ENCODE measurements around the gene MAD1L1. TPM values are rescaled to one million over a fixed set of nuclear protein-coding genes. Genes with fewer than 3 reads are reported as not detected.
"Not testable (repeated sequence)": the region's sequence is repeated elsewhere in the genome, so short reads cannot be mapped to it uniquely, and the experiment has no call there.

MAD1L1 gene
- polyA plus RNA-seq, 2 donors: 18.0 to 24.9 TPM

GRCh38 chr7:1883834-1884582, 348.7 kb downstream of the MAD1L1 start:
- peaks cover 0 to 28% of the 10 kb centered on the region in 2 donors for H3K36me3 ChIP-seq (ENCODE audit: control insufficient read depth in 2 of 2, insufficient read depth in 2 of 2, low read length in 1 of 2)
- peaks cover 0 to 19% of the 10 kb centered on the region in 2 donors for H3K4me1 ChIP-seq (ENCODE audit: control insufficient read depth in 2 of 2, insufficient read depth in 2 of 2, low read length in 1 of 2)
- 89 to 92% methylated on average over 30 of the region's 30 CpGs for WGBS, 2 donors
- H3K9me3 ChIP-seq (ENCODE audit: control insufficient read depth in 2 of 2, insufficient read depth in 1 of 2, low read depth in 1 of 2, low read length in 1 of 2): peaks cover 0 to 12% of the 10 kb centered on the region in 2 donors
- H3K4me3 ChIP-seq (ENCODE audit: low read depth in 1 of 2, low read length in 2 of 2): no peak overlapping the region
- H3K27ac ChIP-seq (ENCODE audit: low read depth in 2 of 2, low read length in 1 of 2): no peak overlapping the region
- H3K27me3 ChIP-seq (ENCODE audit: control insufficient read depth in 1 of 2, insufficient read depth in 2 of 2, low read length in 2 of 2): no peaks in the 10 kb centered on the region

- no peak overlapping the region for H3K27ac ChIP-seq (ENCODE audit: low read depth in 2 of 2, low read length in 1 of 2)
- H3K36me3 ChIP-seq (ENCODE audit: control insufficient read depth in 2 of 2, insufficient read depth in 2 of 2, low read length in 1 of 2): peaks cover 0 to 20% of the 10 kb centered on the region in 2 donors
- peaks cover 0 to 19% of the 10 kb centered on the region in 2 donors for H3K4me1 ChIP-seq (ENCODE audit: control insufficient read depth in 2 of 2, insufficient read depth in 2 of 2, low read length in 1 of 2)
- no peaks in the 10 kb centered on the region for H3K27me3 ChIP-seq (ENCODE audit: control insufficient read depth in 1 of 2, insufficient read depth in 2 of 2, low read length in 2 of 2)
- WGBS, 2 donors: 67 to 68% methylated on average over 18 of the region's 18 CpGs
- no peak overlapping the region for H3K4me3 ChIP-seq (ENCODE audit: low read depth in 1 of 2, low read length in 2 of 2)
- H3K9me3 ChIP-seq (ENCODE audit: control insufficient read depth in 2 of 2, insufficient read depth in 1 of 2, low read depth in 1 of 2, low read length in 1 of 2): peaks cover 0 to 5% of the 10 kb centered on the region in 2 donors
Measured at GRCh38 chr7:1883031-1883761, 349.5 kb downstream of the MAD1L1 start.

GRCh38 chr7:1882451-1882850, 350.3 kb downstream of the MAD1L1 start:
- peaks cover 0 to 18% of the 10 kb centered on the region in 2 donors for H3K4me1 ChIP-seq (ENCODE audit: control insufficient read depth in 2 of 2, insufficient read depth in 2 of 2, low read length in 1 of 2)
- 81 to 84% methylated on average over 13 of the region's 13 CpGs for WGBS, 2 donors
- no peaks in the 10 kb centered on the region for H3K9me3 ChIP-seq (ENCODE audit: control insufficient read depth in 2 of 2, insufficient read depth in 1 of 2, low read depth in 1 of 2, low read length in 1 of 2)
- H3K27ac ChIP-seq (ENCODE audit: low read depth in 2 of 2, low read length in 1 of 2): no peak overlapping the region
- H3K27me3 ChIP-seq (ENCODE audit: control insufficient read depth in 1 of 2, insufficient read depth in 2 of 2, low read length in 2 of 2): no peaks in the 10 kb centered on the region
- H3K36me3 ChIP-seq (ENCODE audit: control insufficient read depth in 2 of 2, insufficient read depth in 2 of 2, low read length in 1 of 2): peaks cover 0 to 13% of the 10 kb centered on the region in 2 donors
- no peak overlapping the region for H3K4me3 ChIP-seq (ENCODE audit: low read depth in 1 of 2, low read length in 2 of 2)

- peaks cover 0 to 13% of the 10 kb centered on the region in 2 donors for H3K4me1 ChIP-seq (ENCODE audit: control insufficient read depth in 2 of 2, insufficient read depth in 2 of 2, low read length in 1 of 2)
- no peak overlapping the region for H3K27ac ChIP-seq (ENCODE audit: low read depth in 2 of 2, low read length in 1 of 2)
- H3K4me3 ChIP-seq (ENCODE audit: low read depth in 1 of 2, low read length in 2 of 2): no peak overlapping the region
- H3K27me3 ChIP-seq (ENCODE audit: control insufficient read depth in 1 of 2, insufficient read depth in 2 of 2, low read length in 2 of 2): no peaks in the 10 kb centered on the region
- peaks cover 0 to 8% of the 10 kb centered on the region in 2 donors for H3K36me3 ChIP-seq (ENCODE audit: control insufficient read depth in 2 of 2, insufficient read depth in 2 of 2, low read length in 1 of 2)
- H3K9me3 ChIP-seq (ENCODE audit: control insufficient read depth in 2 of 2, insufficient read depth in 1 of 2, low read depth in 1 of 2, low read length in 1 of 2): no peaks in the 10 kb centered on the region
- WGBS, 2 donors: 81 to 87% methylated on average over 15 of the region's 15 CpGs
Measured at GRCh38 chr7:1881946-1882345, 350.8 kb downstream of the MAD1L1 start.

GRCh38 chr7:1876641-1877040, 356.1 kb downstream of the MAD1L1 start:
- not testable (repeated sequence) for H3K27ac ChIP-seq (ENCODE audit: low read depth in 2 of 2, low read length in 1 of 2); H3K36me3 ChIP-seq (ENCODE audit: control insufficient read depth in 2 of 2, insufficient read depth in 2 of 2, low read length in 1 of 2); H3K9me3 ChIP-seq (ENCODE audit: control insufficient read depth in 2 of 2, insufficient read depth in 1 of 2, low read depth in 1 of 2, low read length in 1 of 2); H3K4me3 ChIP-seq (ENCODE audit: low read depth in 1 of 2, low read length in 2 of 2); H3K27me3 ChIP-seq (ENCODE audit: control insufficient read depth in 1 of 2, insufficient read depth in 2 of 2, low read length in 2 of 2); H3K4me1 ChIP-seq (ENCODE audit: control insufficient read depth in 2 of 2, insufficient read depth in 2 of 2, low read length in 1 of 2)
- 99% methylated on average over 6 of the region's 6 CpGs for WGBS, 2 donors

- H3K27ac ChIP-seq (ENCODE audit: low read depth in 2 of 2, low read length in 1 of 2); H3K27me3 ChIP-seq (ENCODE audit: control insufficient read depth in 1 of 2, insufficient read depth in 2 of 2, low read length in 2 of 2); H3K36me3 ChIP-seq (ENCODE audit: control insufficient read depth in 2 of 2, insufficient read depth in 2 of 2, low read length in 1 of 2); H3K4me3 ChIP-seq (ENCODE audit: low read depth in 1 of 2, low read length in 2 of 2); H3K4me1 ChIP-seq (ENCODE audit: control insufficient read depth in 2 of 2, insufficient read depth in 2 of 2, low read length in 1 of 2); H3K9me3 ChIP-seq (ENCODE audit: control insufficient read depth in 2 of 2, insufficient read depth in 1 of 2, low read depth in 1 of 2, low read length in 1 of 2): not testable (repeated sequence)
- WGBS, 2 donors: 51 to 53% methylated on average over 27 to 29 of the region's 29 CpGs
Measured at GRCh38 chr7:1875392-1876199, 357.1 kb downstream of the MAD1L1 start.

GRCh38 chr7:1874590-1875391, 358.0 kb downstream of the MAD1L1 start:
- H3K4me1 ChIP-seq (ENCODE audit: control insufficient read depth in 2 of 2, insufficient read depth in 2 of 2, low read length in 1 of 2); H3K9me3 ChIP-seq (ENCODE audit: control insufficient read depth in 2 of 2, insufficient read depth in 1 of 2, low read depth in 1 of 2, low read length in 1 of 2); H3K4me3 ChIP-seq (ENCODE audit: low read depth in 1 of 2, low read length in 2 of 2); H3K27me3 ChIP-seq (ENCODE audit: control insufficient read depth in 1 of 2, insufficient read depth in 2 of 2, low read length in 2 of 2); H3K36me3 ChIP-seq (ENCODE audit: control insufficient read depth in 2 of 2, insufficient read depth in 2 of 2, low read length in 1 of 2); H3K27ac ChIP-seq (ENCODE audit: low read depth in 2 of 2, low read length in 1 of 2): not testable (repeated sequence)
- WGBS, 2 donors: 68 to 73% methylated on average over 12 to 20 of the region's 21 CpGs

- Histone ChIP-seq H3K36me3 (ENCODE audit: control insufficient read depth in 2 of 2, insufficient read depth in 2 of 2, low read length in 1 of 2) (no peaks in the 10 kb centered on the region), H3K9me3 (ENCODE audit: control insufficient read depth in 2 of 2, insufficient read depth in 1 of 2, low read depth in 1 of 2, low read length in 1 of 2) (no peaks in the 10 kb centered on the region), H3K27ac (ENCODE audit: low read depth in 2 of 2, low read length in 1 of 2) (no peak overlapping the region), H3K4me1 (ENCODE audit: control insufficient read depth in 2 of 2, insufficient read depth in 2 of 2, low read length in 1 of 2) (peaks cover 0 to 2% of the 10 kb centered on the region in 2 donors), H3K4me3 (ENCODE audit: low read depth in 1 of 2, low read length in 2 of 2) (no peak overlapping the region), H3K27me3 (ENCODE audit: control insufficient read depth in 1 of 2, insufficient read depth in 2 of 2, low read length in 2 of 2) (no peaks in the 10 kb centered on the region)
- 92 to 96% methylated on average over 38 of the region's 38 CpGs for WGBS, 2 donors
Measured at GRCh38 chr7:1873857-1874589, 358.7 kb downstream of the MAD1L1 start.

Data from esophagus (tissue), 2 donors.